HFFc6 (cell line): ENCODE measurements around the gene BDNF. TPM values are rescaled to one million over a fixed set of nuclear protein-coding genes. Genes with fewer than 3 reads are reported as not detected.

Experiments used
- DNase-seq: peaks from one replicate; pipeline ENCODE4 v3.0.0-alpha.2; 2018
- H3K27ac Mint-ChIP-seq: 2 replicates; pipeline ENCODE4 v1.8.0; 2020; ENCODE audit warnings: mild to moderate bottlenecking, mixed read lengths
- H3K27me3 Mint-ChIP-seq: 2 replicates; pipeline ENCODE4 v1.8.0; 2021; ENCODE audit warnings: mild to moderate bottlenecking, moderate library complexity, mixed read lengths; ENCODE audit not compliant: insufficient read depth
- H3K36me3 Mint-ChIP-seq: 2 replicates; pipeline ENCODE4 v1.8.0; 2021; ENCODE audit warnings: low read depth, mixed read lengths
- H3K4me1 Mint-ChIP-seq: 2 replicates; pipeline ENCODE4 v1.8.0; 2020; ENCODE audit warnings: low read depth, mixed read lengths
- H3K4me3 Mint-ChIP-seq: 2 replicates; pipeline ENCODE4 v1.8.0; 2020; ENCODE audit warnings: mild to moderate bottlenecking, moderate library complexity, mixed read lengths
- H3K9me3 Mint-ChIP-seq: 2 replicates; pipeline ENCODE4 v1.8.0; 2020; ENCODE audit warnings: mild to moderate bottlenecking, mixed read lengths
- total RNA-seq, 6 experiments: library from RNA; stranded (reverse); fragmentation: NEBNext Ultra II Directional; extraction: Animal tissue kit (Norgen Biotek cat#: 25700); gene quantifications; 2 replicates in 1 of 6; 3 replicates in 5 of 6; pipeline ENCODE4 v1.2.3, GENCODE V29; 2021
- TF ChIP-seq, protein P1 (sequence below): fragments of 200-600 bp; sonication (generic); IDR thresholded peaks from 2 replicates; pipeline ENCODE4 v1.5.0; 2021; ENCODE audit warnings: antibody characterized with exemption, mild to moderate bottlenecking

Gene BDNF
- total RNA-seq, 6 experiments from 2014 or later: 62.1 to 92.2 (median 90.0) TPM

DNA sequence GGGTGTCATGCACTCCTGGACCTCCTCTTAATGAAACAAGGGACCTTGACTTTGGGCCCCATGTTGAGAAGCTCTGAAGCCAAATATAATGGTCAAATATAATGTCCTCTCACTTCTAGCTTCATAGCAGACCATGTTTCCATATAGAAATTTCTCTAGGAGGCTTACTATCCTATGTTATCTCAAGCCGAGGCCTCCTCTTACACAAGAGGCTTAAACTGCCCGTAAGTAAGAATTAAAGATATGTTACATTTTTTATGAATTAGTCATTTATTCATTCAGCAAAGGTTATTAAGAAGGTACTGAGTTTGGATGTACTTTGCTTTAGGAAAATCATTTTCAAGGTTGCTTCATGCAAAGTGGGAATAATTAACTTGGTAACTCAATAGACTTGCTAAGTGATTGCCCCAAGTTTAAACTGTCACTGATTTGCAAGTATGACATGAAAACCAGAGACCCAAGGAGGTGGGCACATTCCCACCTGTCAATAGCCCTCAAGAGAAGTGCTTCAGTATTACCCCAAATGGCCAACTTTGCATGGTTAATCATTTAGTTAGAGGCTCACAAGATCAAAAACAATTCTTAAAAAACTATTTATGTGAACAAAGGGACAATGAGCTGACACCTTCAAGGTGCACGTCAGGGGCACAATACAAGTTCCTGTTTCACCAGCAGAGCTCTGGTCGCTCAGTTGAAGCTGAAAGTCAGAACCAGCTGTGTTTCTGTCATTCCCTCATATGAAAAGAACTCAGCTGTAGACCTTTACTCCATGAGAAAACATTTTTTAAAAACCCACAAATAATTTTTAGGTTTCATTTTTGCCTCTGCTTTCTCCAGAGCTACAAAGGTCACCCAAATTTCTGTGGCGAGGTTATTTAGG lies 20.9 kb downstream of the BDNF start:
- Mint-ChIP-seq H3K27me3 (peaks cover 5% of the 10 kb centered on the region), H3K36me3 (peaks cover 59% of the 10 kb centered on the region), H3K4me3 (peak overlapping the region; percentile 52), H3K4me1 (peaks cover 100% of the 10 kb centered on the region), H3K9me3 (peaks cover 14% of the 10 kb centered on the region), H3K27ac (peak overlapping the region; percentile 70)
- TF ChIP-seq, protein P1, sequence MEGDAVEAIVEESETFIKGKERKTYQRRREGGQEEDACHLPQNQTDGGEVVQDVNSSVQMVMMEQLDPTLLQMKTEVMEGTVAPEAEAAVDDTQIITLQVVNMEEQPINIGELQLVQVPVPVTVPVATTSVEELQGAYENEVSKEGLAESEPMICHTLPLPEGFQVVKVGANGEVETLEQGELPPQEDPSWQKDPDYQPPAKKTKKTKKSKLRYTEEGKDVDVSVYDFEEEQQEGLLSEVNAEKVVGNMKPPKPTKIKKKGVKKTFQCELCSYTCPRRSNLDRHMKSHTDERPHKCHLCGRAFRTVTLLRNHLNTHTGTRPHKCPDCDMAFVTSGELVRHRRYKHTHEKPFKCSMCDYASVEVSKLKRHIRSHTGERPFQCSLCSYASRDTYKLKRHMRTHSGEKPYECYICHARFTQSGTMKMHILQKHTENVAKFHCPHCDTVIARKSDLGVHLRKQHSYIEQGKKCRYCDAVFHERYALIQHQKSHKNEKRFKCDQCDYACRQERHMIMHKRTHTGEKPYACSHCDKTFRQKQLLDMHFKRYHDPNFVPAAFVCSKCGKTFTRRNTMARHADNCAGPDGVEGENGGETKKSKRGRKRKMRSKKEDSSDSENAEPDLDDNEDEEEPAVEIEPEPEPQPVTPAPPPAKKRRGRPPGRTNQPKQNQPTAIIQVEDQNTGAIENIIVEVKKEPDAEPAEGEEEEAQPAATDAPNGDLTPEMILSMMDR: no peak
- no peak for DNase-seq

DNA sequence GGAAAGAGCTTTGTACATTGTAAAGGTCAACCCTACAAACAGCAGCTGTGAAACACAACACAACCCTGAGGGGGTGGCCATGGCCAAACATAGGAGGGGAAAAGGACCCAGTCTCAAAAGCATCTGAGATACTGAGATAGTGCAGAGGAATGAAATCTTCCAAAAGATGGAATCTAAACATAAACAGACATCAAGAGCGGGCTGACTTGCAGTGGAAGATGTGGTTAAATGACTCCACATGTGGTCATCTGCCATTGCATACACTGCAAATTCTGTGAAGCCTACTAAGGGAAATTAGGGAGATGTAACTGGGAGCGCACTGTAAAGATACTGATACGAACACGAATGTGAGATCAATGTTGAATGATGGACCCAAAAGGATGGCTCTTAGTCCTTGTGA lies 22.0 kb downstream of the BDNF start:
- Mint-ChIP-seq H3K4me3 (peak overlapping the region; percentile 32), H3K4me1 (peaks cover 100% of the 10 kb centered on the region), H3K27me3 (peaks cover 5% of the 10 kb centered on the region), H3K27ac (peak overlapping the region; percentile 66), H3K36me3 (peaks cover 59% of the 10 kb centered on the region), H3K9me3 (peaks cover 9% of the 10 kb centered on the region; the same call in 1 of the 2 replicates)
- TF ChIP-seq, protein P1: no peak
- DNase-seq: peak; percentile 68

DNA sequence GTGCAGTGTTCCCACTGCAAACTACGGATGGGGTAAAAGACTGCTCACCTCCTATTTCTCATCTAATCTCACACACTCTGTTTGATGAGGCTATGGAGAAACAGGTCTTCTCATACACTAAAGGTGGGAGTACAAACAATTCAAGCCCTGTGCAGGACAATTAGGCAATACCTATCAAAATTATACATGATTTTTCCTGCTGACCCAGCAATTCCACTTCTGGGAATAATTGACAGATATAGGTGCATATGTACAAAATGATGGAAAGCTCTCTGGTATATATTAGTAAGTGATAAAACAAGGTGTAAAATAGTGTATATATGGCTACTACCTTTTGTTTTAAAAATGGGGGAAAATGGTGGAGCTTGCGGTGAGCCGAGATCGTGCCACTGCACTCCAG lies 23.1 kb downstream of the BDNF start:
- peaks cover 59% of the 10 kb centered on the region for H3K36me3 Mint-ChIP-seq

DNA sequence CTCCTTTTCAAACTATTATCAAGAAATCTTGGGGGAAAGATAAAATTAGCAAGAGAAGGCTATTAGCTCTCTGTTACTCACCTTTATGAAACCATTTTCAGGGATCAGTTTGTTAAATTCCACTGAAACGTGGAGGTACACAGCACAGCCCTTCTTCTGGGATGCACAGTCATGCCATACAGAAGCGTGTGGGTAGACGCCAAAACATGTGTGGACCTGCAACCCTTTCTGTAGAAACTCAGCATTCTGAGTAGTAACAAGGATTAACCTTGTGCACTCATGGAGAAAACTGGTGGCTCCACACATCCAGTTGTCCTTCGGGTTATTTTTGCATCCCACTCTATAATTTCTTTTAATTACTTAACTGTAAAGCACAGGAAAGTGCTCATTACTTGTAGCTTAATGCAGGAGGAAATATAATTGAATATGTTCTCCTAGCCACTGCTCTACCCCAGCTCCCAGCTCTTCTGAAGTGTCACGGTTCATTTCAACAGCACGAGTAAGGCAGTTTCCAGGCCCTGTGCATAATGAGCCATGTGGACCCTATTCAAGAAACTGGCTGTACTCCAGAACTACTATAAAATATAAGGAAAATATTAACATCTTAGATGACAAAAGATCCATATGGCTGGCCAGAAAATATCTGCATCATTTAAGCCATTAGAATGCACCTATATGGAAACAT lies 26.1 kb downstream of the BDNF start:
- peaks cover 5% of the 10 kb centered on the region for H3K27me3 Mint-ChIP-seq
- peaks cover 74% of the 10 kb centered on the region for H3K36me3 Mint-ChIP-seq
- peak overlapping the region; percentile 68 for H3K27ac Mint-ChIP-seq
- no peak for DNase-seq
- peak overlapping the region; percentile 22 for H3K4me3 Mint-ChIP-seq
- H3K9me3 Mint-ChIP-seq: no peaks in the 10 kb centered on the region
- H3K4me1 Mint-ChIP-seq: peaks cover 86% of the 10 kb centered on the region
- TF ChIP-seq, protein P1: no peak

More for the DNA sequence above, 23.1 kb downstream of the BDNF start:
- Mint-ChIP-seq H3K4me3 (no peak overlapping the region), H3K4me1 (peaks cover 100% of the 10 kb centered on the region), H3K27ac (0 out of 2 replicates have a peak overlapping the region, but pooled peaks have one; percentile 33), H3K27me3 (peaks cover 5% of the 10 kb centered on the region), H3K9me3 (no peaks in the 10 kb centered on the region)
- DNase-seq: no peak
- TF ChIP-seq, protein P1: no peak

DNA sequence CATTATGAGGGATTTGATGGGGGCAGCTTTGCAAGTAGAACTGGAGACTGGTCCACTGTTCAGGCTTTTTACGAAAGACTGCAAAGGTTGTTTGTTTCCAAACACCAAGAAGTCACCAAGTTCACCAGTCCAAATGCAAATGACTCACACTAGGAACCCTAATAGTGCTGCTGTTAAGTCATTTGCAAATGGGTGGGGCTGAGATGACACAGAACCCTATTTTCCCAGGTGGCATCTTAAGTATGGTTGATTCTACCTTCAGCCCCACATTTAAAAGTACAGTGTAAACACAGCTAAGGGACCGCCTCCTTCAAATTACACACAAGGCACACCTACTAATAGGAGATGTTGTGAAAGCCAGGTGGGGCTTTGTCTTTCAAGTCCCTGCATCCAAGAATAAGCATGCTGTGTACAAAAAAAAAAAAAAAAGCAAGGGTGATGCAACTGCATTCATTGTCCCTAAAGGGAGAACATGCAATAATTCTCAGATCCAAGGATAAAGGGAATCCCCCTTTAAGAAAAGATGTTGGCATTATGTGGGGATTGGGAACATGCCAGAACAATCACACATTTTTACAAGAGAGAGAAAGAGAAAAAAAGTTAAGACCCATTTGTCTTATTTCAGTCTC lies 27.3 kb downstream of the BDNF start:
- peak; percentile 28 for DNase-seq
- Mint-ChIP-seq H3K27ac (peak overlapping the region; percentile 68), H3K27me3 (peaks cover 5% of the 10 kb centered on the region), H3K4me3 (peak overlapping the region; percentile 27; the same call in 1 of the 2 replicates), H3K4me1 (peaks cover 86% of the 10 kb centered on the region), H3K9me3 (no peaks in the 10 kb centered on the region), H3K36me3 (peaks cover 81% of the 10 kb centered on the region)
- TF ChIP-seq, protein P1: no peak
